Measurements from ENCODE around the gene SCP2.

DNA sequence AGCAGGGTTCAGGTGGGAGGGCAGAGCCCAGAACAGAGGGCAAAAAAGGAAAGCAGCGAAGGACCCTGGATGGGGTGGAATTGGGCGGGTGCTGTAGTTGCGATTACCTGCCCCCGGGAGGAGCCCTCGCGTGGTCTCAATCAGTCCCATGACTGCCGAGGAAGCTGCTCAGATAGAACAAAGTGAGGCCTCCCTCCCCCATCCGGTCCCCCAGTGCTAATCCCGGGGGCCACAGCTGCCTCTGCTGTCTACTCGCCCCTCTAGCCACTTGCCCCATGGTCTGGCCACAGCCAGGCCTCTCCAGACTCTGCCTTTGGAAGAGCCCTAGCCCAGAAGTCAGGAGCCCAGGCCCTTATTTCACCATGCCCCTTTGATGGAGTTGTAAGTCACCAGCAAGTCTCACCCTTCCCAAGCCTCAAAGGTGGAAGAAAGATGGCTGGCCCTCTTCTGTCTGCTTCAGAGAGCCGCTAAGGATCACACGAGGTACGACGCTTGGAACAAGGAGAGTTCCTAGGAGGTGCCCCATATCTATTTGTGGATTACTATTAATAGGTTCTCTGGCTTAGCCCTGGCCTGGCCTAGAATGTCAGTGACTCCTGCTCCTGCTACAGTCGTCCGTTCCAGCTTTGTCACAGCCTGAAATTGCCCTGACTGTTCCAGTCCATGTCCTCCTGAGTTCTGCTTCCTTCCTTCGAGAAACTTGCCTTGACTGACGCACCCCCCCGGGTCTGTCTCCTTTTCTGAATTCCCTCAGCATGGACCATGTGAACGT is 22.0 kb upstream of the SCP2 start:
- TF ChIP-seq, protein P1, sequence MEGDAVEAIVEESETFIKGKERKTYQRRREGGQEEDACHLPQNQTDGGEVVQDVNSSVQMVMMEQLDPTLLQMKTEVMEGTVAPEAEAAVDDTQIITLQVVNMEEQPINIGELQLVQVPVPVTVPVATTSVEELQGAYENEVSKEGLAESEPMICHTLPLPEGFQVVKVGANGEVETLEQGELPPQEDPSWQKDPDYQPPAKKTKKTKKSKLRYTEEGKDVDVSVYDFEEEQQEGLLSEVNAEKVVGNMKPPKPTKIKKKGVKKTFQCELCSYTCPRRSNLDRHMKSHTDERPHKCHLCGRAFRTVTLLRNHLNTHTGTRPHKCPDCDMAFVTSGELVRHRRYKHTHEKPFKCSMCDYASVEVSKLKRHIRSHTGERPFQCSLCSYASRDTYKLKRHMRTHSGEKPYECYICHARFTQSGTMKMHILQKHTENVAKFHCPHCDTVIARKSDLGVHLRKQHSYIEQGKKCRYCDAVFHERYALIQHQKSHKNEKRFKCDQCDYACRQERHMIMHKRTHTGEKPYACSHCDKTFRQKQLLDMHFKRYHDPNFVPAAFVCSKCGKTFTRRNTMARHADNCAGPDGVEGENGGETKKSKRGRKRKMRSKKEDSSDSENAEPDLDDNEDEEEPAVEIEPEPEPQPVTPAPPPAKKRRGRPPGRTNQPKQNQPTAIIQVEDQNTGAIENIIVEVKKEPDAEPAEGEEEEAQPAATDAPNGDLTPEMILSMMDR (IDR thresholded peaks at IDR 0.05), result peak; percentile 14 to 27 (median 17)
- TF ChIP-seq POLR2A (IDR thresholded peaks at IDR 0.05), result no peak

Data from right lobe of liver (tissue), 4 donors.